ENCODE measurements around the gene ZBTB46.

- TF ChIP-seq CTCF (IDR thresholded peaks at IDR 0.05) (no peak), POLR2AphosphoS5 (IDR thresholded peaks at IDR 0.05) (no peak), POLR2A (IDR thresholded peaks at IDR 0.05) (no peak)
These were observed 65.2 kb downstream of the ZBTB46 start for GRCh38 chr20:63765902-63766301.

All from prostate gland (tissue), 2 donors.